Mammary epithelial cell (primary cell): ENCODE measurements around the gene GRID2.

Experiments
- EZH2 ChIP-seq: IDR thresholded peaks from 2 replicates; pipeline ENCODE4 v1.6.1; 2012; ENCODE audit warnings: low read length, inconsistent platforms, borderline replicate concordance
- TF ChIP-seq, protein P1 (sequence below), 2 donors: IDR thresholded peaks in 1 of 2; conservative IDR thresholded peaks in 1 of 2; 2 replicates each; pipeline ENCODE4 v1.5.1; 2011 to 2012; ENCODE audit warnings: inconsistent platforms in 2 of 2, low read length in 2 of 2, mild to moderate bottlenecking in 2 of 2, control low read depth in 1 of 2, low read depth in 1 of 2; ENCODE audit not compliant: insufficient read depth in 1 of 2; ENCODE audit errors: extremely low read depth in 1 of 2

DNA sequence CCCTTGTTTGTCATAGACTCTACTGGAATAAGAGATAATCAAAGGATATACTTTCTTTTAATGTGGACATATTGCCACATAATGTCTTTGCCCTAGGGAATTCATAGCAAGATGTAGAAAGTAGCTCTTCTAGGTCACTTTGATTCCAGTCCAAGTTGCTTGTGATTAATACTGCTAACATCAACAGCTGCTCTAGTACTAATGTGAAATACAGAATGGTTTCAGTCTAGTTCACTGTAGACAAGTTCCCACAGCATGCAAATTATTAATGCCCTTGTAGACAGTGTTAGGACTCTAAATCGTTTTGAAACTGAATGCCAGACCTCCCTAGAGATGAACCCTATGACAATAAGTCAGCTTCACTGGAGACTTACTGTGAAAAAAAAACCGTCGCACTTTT, 1030.2 kb downstream of the GRID2 start:
- TF ChIP-seq EZH2 = no peak
- TF ChIP-seq, protein P1, sequence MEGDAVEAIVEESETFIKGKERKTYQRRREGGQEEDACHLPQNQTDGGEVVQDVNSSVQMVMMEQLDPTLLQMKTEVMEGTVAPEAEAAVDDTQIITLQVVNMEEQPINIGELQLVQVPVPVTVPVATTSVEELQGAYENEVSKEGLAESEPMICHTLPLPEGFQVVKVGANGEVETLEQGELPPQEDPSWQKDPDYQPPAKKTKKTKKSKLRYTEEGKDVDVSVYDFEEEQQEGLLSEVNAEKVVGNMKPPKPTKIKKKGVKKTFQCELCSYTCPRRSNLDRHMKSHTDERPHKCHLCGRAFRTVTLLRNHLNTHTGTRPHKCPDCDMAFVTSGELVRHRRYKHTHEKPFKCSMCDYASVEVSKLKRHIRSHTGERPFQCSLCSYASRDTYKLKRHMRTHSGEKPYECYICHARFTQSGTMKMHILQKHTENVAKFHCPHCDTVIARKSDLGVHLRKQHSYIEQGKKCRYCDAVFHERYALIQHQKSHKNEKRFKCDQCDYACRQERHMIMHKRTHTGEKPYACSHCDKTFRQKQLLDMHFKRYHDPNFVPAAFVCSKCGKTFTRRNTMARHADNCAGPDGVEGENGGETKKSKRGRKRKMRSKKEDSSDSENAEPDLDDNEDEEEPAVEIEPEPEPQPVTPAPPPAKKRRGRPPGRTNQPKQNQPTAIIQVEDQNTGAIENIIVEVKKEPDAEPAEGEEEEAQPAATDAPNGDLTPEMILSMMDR (conservative IDR thresholded peaks at IDR 0.05 in 1 of 2, IDR thresholded peaks at IDR 0.05 in 1 of 2; ENCODE audit: extremely low read depth in 1 of 2, insufficient read depth in 1 of 2, low read depth in 1 of 2, low read length in 2 of 2) = no peak
